RWPE2 (cell line): ENCODE results near the gene MRPS24.

Experiments used
- ATAC-seq: fragments of 200-7000 bp; cut with Tn5 transposase; 3 replicates; pipeline ENCODE4 v1.9.1; 2021; ENCODE audit warnings: low read depth
- DNase-seq: peaks from one replicate; pipeline ENCODE4 v3.0.0-alpha.2; 2020; ENCODE audit warnings: low spot score
- H3K27ac ChIP-seq: fragments of 450-650 bp; 2 replicates; pipeline ENCODE4 v1.5.1; 2017; ENCODE audit warnings: mild to moderate bottlenecking; ENCODE audit not compliant: poor library complexity, severe bottlenecking
- H3K27me3 ChIP-seq: fragments of 250-450 bp; sonication (Bioruptor Pico); 2 replicates; pipeline ENCODE4 v1.5.1; 2021; ENCODE audit warnings: mild to moderate bottlenecking, moderate library complexity; ENCODE audit not compliant: insufficient read depth, poor library complexity, severe bottlenecking
- H3K36me3 ChIP-seq: fragments of 250-450 bp; sonication (Bioruptor Pico); 2 replicates; pipeline ENCODE4 v1.5.1; 2020; ENCODE audit warnings: low read depth, mild to moderate bottlenecking, moderate library complexity
- H3K4me1 ChIP-seq: fragments of 250-450 bp; sonication (Bioruptor Pico); 2 replicates; pipeline ENCODE4 v1.5.1; 2021; ENCODE audit warnings: mild to moderate bottlenecking, moderate library complexity; ENCODE audit not compliant: insufficient read depth, poor library complexity, severe bottlenecking
- H3K4me3 ChIP-seq: fragments of 250-450 bp; sonication (Bioruptor Pico); 2 replicates; pipeline ENCODE4 v1.5.1; 2021; ENCODE audit warnings: mild to moderate bottlenecking, moderate library complexity; ENCODE audit not compliant: severe bottlenecking
- H3K9me3 ChIP-seq: fragments of 250-450 bp; sonication (Bioruptor Pico); 2 replicates; pipeline ENCODE4 v1.5.1; 2021; ENCODE audit warnings: mild to moderate bottlenecking, moderate library complexity; ENCODE audit not compliant: severe bottlenecking
- CTCF ChIP-seq: fragments of 450-650 bp; IDR thresholded peaks from one replicate; pipeline ENCODE4 v1.5.1; 2017; ENCODE audit warnings: mild to moderate bottlenecking, moderate library complexity; ENCODE audit not compliant: poor library complexity, severe bottlenecking

The MRPS24 gene

GRCh38 chr7:43877968-43878864 is 8.9 kb upstream of the MRPS24 start:
- DNase-seq: no peak
- H3K36me3 ChIP-seq: peaks cover 64% of the 10 kb centered on the region
- H3K27ac ChIP-seq: no peak overlapping the region
- H3K9me3 ChIP-seq: no peaks in the 10 kb centered on the region
- peaks cover 10% of the 10 kb centered on the region for H3K4me1 ChIP-seq
- ATAC-seq: no peak
- no peak for TF ChIP-seq CTCF
- H3K4me3 ChIP-seq: no peak overlapping the region
- H3K27me3 ChIP-seq: no peaks in the 10 kb centered on the region

GRCh38 chr7:43876976-43877745 is 7.8 kb upstream of the MRPS24 start:
- Histone ChIP-seq H3K27ac (no peak overlapping the region), H3K36me3 (peaks cover 57% of the 10 kb centered on the region), H3K4me1 (peaks cover 20% of the 10 kb centered on the region), H3K27me3 (no peaks in the 10 kb centered on the region), H3K4me3 (no peak overlapping the region), H3K9me3 (no peaks in the 10 kb centered on the region)
- ATAC-seq: no peak
- no peak for DNase-seq
- no peak for TF ChIP-seq CTCF

GRCh38 chr7:43876241-43876640 is 6.9 kb upstream of the MRPS24 start:
- no peak for DNase-seq
- no peak overlapping the region for H3K27ac ChIP-seq

GRCh38 chr7:43873300-43873699 is 4.0 kb upstream of the MRPS24 start:
- H3K4me1 ChIP-seq: peaks cover 28% of the 10 kb centered on the region
- peak overlapping the region; percentile 87 for H3K27ac ChIP-seq
- DNase-seq: peak; percentile 79
- peak; percentile 37 for ATAC-seq
- no peaks in the 10 kb centered on the region for H3K27me3 ChIP-seq
- no peaks in the 10 kb centered on the region for H3K9me3 ChIP-seq
- no peak for TF ChIP-seq CTCF
- peaks cover 22% of the 10 kb centered on the region for H3K36me3 ChIP-seq
- H3K4me3 ChIP-seq: no peak overlapping the region

More at GRCh38 chr7:43876241-43876640, 6.9 kb upstream of the MRPS24 start:
- no peak for TF ChIP-seq CTCF
- Histone ChIP-seq H3K36me3 (peaks cover 48% of the 10 kb centered on the region), H3K4me3 (no peak overlapping the region), H3K27me3 (no peaks in the 10 kb centered on the region), H3K9me3 (no peaks in the 10 kb centered on the region), H3K4me1 (peaks cover 20% of the 10 kb centered on the region)
- no peak for ATAC-seq
